ENCODE measurements around the gene MLX. TPM values are rescaled to one million over a fixed set of nuclear protein-coding genes. Genes with fewer than 3 reads are reported as not detected.
A peak's percentile ranks its signal among the peaks of the same experiment; 100 is the strongest.
"Not testable (repeated sequence)": the region's sequence is repeated elsewhere in the genome, so short reads cannot be mapped to it uniquely, and the experiment has no call there.

The MLX gene
- total RNA-seq, 4 donors from 2014 or later: 24.4 to 33.9 (median 26.0) TPM

- no peaks in the 10 kb centered on the region for H3K27me3 ChIP-seq
- peak overlapping the region in 1 of 4 donors; percentile 91 for H3K27ac ChIP-seq
- H3K4me1 ChIP-seq: peaks cover 0 to 33% (median 8%) of the 10 kb centered on the region in 3 donors
- TF ChIP-seq POLR2A (IDR thresholded peaks at IDR 0.05): no peak
- no peak for TF ChIP-seq CTCF (IDR thresholded peaks at IDR 0.05)
- TF ChIP-seq POLR2AphosphoS5 (IDR thresholded peaks at IDR 0.05): no peak
- TF ChIP-seq EP300 (IDR thresholded peaks at IDR 0.05): no peak
- ATAC-seq: no peak
- H3K4me3 ChIP-seq: no peak overlapping the region
- H3K9me3 ChIP-seq: no peaks in the 10 kb centered on the region
- H3K36me3 ChIP-seq: peaks cover 0 to 54% of the 10 kb centered on the region in 2 donors
- 100% methylated on average over 2 of the region's 14 CpGs; no CpG with 5 or more reads in 1 of the 2 donors for WGBS, 2 donors (ENCODE audit: low coverage in 1 of 2)
Measured at GRCh38 chr17:42538482-42538881, 28.4 kb upstream of the MLX start.

- Histone ChIP-seq H3K36me3 (peaks cover 0 to 70% of the 10 kb centered on the region in 2 donors), H3K4me1 (peaks cover 0 to 21% (median 8%) of the 10 kb centered on the region in 3 donors)
- H3K27me3 ChIP-seq, H3K9me3 ChIP-seq, ATAC-seq, H3K27ac ChIP-seq, H3K4me3 ChIP-seq: not testable (repeated sequence)
- WGBS, 2 donors (ENCODE audit: low coverage in 1 of 2): 74 to 90% methylated on average over 3 to 4 of the region's 4 CpGs
Measured at GRCh38 chr17:42540558-42540957, 26.3 kb upstream of the MLX start.

GRCh38 chr17:42541041-42541833, 25.7 kb upstream of the MLX start:
- no peak overlapping the region for H3K27ac ChIP-seq
- ATAC-seq: no peak
- TF ChIP-seq EP300 (IDR thresholded peaks at IDR 0.05) (no peak), CTCF (IDR thresholded peaks at IDR 0.05) (no peak), POLR2AphosphoS5 (IDR thresholded peaks at IDR 0.05) (no peak), POLR2A (IDR thresholded peaks at IDR 0.05) (no peak)
- peaks cover 0 to 70% of the 10 kb centered on the region in 2 donors for H3K36me3 ChIP-seq
- no peak overlapping the region for H3K4me3 ChIP-seq
- 60 to 79% methylated on average over 1 to 6 of the region's 17 CpGs for WGBS, 2 donors (ENCODE audit: low coverage in 1 of 2)
- H3K27me3 ChIP-seq: no peaks in the 10 kb centered on the region
- H3K9me3 ChIP-seq: no peaks in the 10 kb centered on the region
- peaks cover 0 to 17% (median 8%) of the 10 kb centered on the region in 3 donors for H3K4me1 ChIP-seq

- Histone ChIP-seq H3K4me3 (no peak overlapping the region), H3K27me3 (no peaks in the 10 kb centered on the region), H3K9me3 (no peaks in the 10 kb centered on the region), H3K27ac (no peak overlapping the region), H3K4me1 (peaks cover 0 to 8% (median 5%) of the 10 kb centered on the region in 3 donors), H3K36me3 (peaks cover 0 to 73% of the 10 kb centered on the region in 2 donors)
- ATAC-seq: no peak
- WGBS, 2 donors (ENCODE audit: low coverage in 1 of 2): no CpG with 5 or more reads among the region's 39 CpGs
- TF ChIP-seq CTCF (IDR thresholded peaks at IDR 0.05): no peak
- TF ChIP-seq EP300 (IDR thresholded peaks at IDR 0.05): no peak
- TF ChIP-seq POLR2AphosphoS5 (IDR thresholded peaks at IDR 0.05): no peak
- no peak for TF ChIP-seq POLR2A (IDR thresholded peaks at IDR 0.05)
Measured at GRCh38 chr17:42543190-42544079, 23.5 kb upstream of the MLX start.

GRCh38 chr17:42544874-42545283, 22.0 kb upstream of the MLX start:
- TF ChIP-seq CTCF (IDR thresholded peaks at IDR 0.05): no peak
- no peak for TF ChIP-seq EP300 (IDR thresholded peaks at IDR 0.05)
- Histone ChIP-seq H3K27ac (no peak overlapping the region), H3K36me3 (peaks cover 0 to 59% of the 10 kb centered on the region in 2 donors), H3K4me1 (peaks cover 0 to 13% (median 8%) of the 10 kb centered on the region in 3 donors), H3K27me3 (no peaks in the 10 kb centered on the region), H3K9me3 (no peaks in the 10 kb centered on the region), H3K4me3 (no peak overlapping the region)
- ATAC-seq: no peak
- WGBS, 2 donors (ENCODE audit: low coverage in 1 of 2): 72 to 81% methylated on average over 8 of the region's 8 CpGs

- H3K9me3 ChIP-seq, H3K27ac ChIP-seq, ATAC-seq, H3K4me3 ChIP-seq, H3K27me3 ChIP-seq: not testable (repeated sequence)
- Histone ChIP-seq H3K36me3 (peaks cover 0 to 48% of the 10 kb centered on the region in 2 donors), H3K4me1 (peaks cover 0 to 13% (median 8%) of the 10 kb centered on the region in 3 donors)
- WGBS, 2 donors (ENCODE audit: low coverage in 1 of 2): 96% methylated on average over 5 of the region's 9 CpGs; no CpG with 5 or more reads in 1 of the 2 donors
Measured at GRCh38 chr17:42545755-42546505, 21.0 kb upstream of the MLX start.
